ENCODE results near the gene CEP164. TPM values are rescaled to one million over a fixed set of nuclear protein-coding genes. Genes with fewer than 3 reads are reported as not detected.

Gene CEP164
- total RNA-seq, 1 experiment from 2014 or later, result 21.0 TPM

DNA sequence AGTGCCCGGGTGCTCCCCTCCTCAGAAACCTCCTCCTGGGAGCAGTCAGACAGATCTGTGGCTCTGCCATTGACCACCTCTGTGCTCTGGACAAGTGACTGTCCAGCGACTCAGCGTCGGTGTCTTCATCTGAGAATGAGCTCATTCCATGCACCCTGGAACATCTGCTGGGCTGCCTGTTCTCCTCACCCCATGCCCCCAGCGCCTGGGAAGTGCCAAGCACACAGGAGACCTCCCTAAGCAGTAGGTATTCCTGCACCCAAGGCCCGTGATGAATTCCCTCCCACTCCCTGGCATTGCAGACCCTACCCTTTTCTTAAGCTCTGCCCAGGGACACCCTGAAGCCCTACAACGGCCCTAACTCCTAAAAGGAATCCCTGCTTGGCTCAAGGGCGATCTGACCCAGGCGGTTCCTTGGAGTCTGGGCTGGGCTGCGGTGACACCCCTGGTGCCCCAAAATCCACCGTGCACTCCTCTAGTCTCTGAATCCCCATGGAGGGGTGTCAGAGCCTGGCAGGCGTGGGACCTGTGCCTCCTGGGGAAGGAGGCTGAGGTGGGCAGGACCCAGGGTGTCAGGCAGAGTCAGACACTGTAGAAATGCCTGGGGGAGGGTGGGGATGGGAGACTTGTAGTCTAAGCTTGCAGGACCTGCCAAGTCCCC is 92.0 kb downstream of the CEP164 start (continued):
- TF ChIP-seq NR1H2 (CRISPR knock-in tag; IDR thresholded peaks at IDR 0.05) (no peak), FOXP1 (CRISPR knock-in tag; IDR thresholded peaks at IDR 0.05; ENCODE audit: borderline replicate concordance) (no peak), GTF2I (CRISPR knock-in tag; conservative IDR thresholded peaks at IDR 0.05) (no peak), NFYB (CRISPR knock-in tag; conservative IDR thresholded peaks at IDR 0.05; ENCODE audit: low read depth) (no peak), PRRX2 (CRISPR knock-in tag; IDR thresholded peaks at IDR 0.05) (no peak), ZNF121 (CRISPR knock-in tag; IDR thresholded peaks at IDR 0.05) (no peak), ZNF138 (CRISPR knock-in tag; conservative IDR thresholded peaks at IDR 0.05) (no peak), JAZF1 (CRISPR knock-in tag; IDR thresholded peaks at IDR 0.05) (no peak)
- TF ChIP-seq, protein P1, sequence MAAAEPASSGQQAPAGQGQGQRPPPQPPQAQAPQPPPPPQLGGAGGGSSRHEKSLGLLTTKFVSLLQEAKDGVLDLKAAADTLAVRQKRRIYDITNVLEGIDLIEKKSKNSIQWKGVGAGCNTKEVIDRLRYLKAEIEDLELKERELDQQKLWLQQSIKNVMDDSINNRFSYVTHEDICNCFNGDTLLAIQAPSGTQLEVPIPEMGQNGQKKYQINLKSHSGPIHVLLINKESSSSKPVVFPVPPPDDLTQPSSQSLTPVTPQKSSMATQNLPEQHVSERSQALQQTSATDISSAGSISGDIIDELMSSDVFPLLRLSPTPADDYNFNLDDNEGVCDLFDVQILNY (CRISPR knock-in tag; IDR thresholded peaks at IDR 0.05), result no peak

DNA sequence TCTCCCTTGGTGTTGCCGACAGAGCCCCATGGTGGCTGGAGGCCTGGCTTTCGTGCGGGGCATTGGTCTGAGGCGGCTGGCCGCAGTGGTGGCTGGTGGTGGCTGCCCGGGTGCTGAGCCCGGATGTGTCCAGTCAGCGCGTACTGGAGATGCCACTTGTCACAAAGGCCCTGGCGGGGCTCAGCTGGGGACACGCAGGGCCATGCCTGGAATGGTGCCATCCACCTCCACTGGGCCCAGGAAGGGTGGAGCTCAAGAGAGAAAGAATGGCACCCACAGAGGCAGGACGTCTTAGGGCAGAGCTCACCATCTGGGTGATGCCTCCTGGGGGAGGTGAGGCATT is 92.5 kb downstream of the CEP164 start:
- CTCF ChIA-PET, result interaction anchor here (1.1 to 2.1 kb wide), 3 partner anchors 9 to 389 kb away, joined by 3 to 5 read pairs (median 4); no protein-coding TSS in a partner anchor
- no peak overlapping the region for H3K27ac Mint-ChIP-seq
- no peak for DNase-seq (ENCODE audit: low spot score)
- TF ChIP-seq KAT7 (CRISPR knock-in tag; IDR thresholded peaks at IDR 0.05; ENCODE audit: borderline replicate concordance), result no peak
- TF ChIP-seq, protein P2, sequence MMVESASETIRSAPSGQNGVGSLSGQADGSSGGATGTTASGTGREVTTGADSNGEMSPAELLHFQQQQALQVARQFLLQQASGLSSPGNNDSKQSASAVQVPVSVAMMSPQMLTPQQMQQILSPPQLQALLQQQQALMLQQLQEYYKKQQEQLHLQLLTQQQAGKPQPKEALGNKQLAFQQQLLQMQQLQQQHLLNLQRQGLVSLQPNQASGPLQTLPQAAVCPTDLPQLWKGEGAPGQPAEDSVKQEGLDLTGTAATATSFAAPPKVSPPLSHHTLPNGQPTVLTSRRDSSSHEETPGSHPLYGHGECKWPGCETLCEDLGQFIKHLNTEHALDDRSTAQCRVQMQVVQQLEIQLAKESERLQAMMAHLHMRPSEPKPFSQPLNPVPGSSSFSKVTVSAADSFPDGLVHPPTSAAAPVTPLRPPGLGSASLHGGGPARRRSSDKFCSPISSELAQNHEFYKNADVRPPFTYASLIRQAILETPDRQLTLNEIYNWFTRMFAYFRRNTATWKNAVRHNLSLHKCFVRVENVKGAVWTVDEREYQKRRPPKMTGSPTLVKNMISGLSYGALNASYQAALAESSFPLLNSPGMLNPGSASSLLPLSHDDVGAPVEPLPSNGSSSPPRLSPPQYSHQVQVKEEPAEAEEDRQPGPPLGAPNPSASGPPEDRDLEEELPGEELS (CRISPR knock-in tag; IDR thresholded peaks at IDR 0.05), result no peak
- TF ChIP-seq GTF2I (CRISPR knock-in tag; conservative IDR thresholded peaks at IDR 0.05), result no peak
- TF ChIP-seq ZNF138 (CRISPR knock-in tag; conservative IDR thresholded peaks at IDR 0.05), result no peak
- no peaks in the 10 kb centered on the region; the same call in 1 of the 2 replicates for H3K27me3 Mint-ChIP-seq (ENCODE audit: low read depth)
- H3K36me3 Mint-ChIP-seq, result no peaks in the 10 kb centered on the region
- H3K9me3 Mint-ChIP-seq, result no peaks in the 10 kb centered on the region
- H3K4me1 Mint-ChIP-seq, result no peaks in the 10 kb centered on the region
- POLR2A ChIA-PET, result no interaction called here
- H3K4me3 Mint-ChIP-seq, result no peak overlapping the region
- no peak for ATAC-seq

DNA sequence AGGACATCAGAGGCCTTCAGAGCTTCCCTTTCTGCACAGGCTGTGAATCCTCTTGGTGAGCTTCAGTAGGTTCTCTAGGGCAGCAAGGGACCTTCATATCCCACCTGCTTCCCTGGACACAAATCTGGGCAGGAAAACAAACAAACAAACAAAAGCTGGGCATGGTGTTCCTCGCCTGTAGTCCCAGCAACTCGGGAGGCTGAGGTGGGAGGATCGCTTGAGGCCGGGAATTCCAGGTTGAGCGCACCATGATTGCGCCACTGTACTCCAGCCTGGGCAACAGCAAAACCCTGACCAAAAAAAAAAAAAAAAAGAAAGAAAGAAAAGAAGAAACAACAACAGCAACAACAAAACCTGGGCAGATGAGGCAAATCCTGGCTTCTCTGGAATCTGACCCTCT is 92.9 kb downstream of the CEP164 start:
- CTCF ChIA-PET, result interaction anchor here (0.6 to 2.1 kb wide), 4 partner anchors 8 to 389 kb away, joined by 3 to 5 read pairs (median 4); no protein-coding TSS in a partner anchor
- Mint-ChIP-seq H3K4me3 (no peak overlapping the region), H3K27me3 (ENCODE audit: low read depth) (peaks cover under 1% of the 10 kb centered on the region; the same call in 1 of the 2 replicates), H3K27ac (no peak overlapping the region), H3K36me3 (no peaks in the 10 kb centered on the region), H3K4me1 (no peaks in the 10 kb centered on the region), H3K9me3 (no peaks in the 10 kb centered on the region)
- ATAC-seq (no peak), DNase-seq (ENCODE audit: low spot score) (no peak)
- TF ChIP-seq, protein P3, sequence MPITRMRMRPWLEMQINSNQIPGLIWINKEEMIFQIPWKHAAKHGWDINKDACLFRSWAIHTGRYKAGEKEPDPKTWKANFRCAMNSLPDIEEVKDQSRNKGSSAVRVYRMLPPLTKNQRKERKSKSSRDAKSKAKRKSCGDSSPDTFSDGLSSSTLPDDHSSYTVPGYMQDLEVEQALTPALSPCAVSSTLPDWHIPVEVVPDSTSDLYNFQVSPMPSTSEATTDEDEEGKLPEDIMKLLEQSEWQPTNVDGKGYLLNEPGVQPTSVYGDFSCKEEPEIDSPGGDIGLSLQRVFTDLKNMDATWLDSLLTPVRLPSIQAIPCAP (CRISPR knock-in tag; IDR thresholded peaks at IDR 0.05), result no peak
- TF ChIP-seq SOX15 (CRISPR knock-in tag; IDR thresholded peaks at IDR 0.05) (no peak), FOXK1 (CRISPR knock-in tag; IDR thresholded peaks at IDR 0.05) (no peak), RORB (CRISPR knock-in tag; IDR thresholded peaks at IDR 0.05) (no peak)
- TF ChIP-seq, protein P4, sequence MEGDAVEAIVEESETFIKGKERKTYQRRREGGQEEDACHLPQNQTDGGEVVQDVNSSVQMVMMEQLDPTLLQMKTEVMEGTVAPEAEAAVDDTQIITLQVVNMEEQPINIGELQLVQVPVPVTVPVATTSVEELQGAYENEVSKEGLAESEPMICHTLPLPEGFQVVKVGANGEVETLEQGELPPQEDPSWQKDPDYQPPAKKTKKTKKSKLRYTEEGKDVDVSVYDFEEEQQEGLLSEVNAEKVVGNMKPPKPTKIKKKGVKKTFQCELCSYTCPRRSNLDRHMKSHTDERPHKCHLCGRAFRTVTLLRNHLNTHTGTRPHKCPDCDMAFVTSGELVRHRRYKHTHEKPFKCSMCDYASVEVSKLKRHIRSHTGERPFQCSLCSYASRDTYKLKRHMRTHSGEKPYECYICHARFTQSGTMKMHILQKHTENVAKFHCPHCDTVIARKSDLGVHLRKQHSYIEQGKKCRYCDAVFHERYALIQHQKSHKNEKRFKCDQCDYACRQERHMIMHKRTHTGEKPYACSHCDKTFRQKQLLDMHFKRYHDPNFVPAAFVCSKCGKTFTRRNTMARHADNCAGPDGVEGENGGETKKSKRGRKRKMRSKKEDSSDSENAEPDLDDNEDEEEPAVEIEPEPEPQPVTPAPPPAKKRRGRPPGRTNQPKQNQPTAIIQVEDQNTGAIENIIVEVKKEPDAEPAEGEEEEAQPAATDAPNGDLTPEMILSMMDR (IDR thresholded peaks at IDR 0.05), result no peak
- POLR2A ChIA-PET, result no interaction called here
